NCI-H1092 (cell line): ENCODE measurements around the gene MYCN.
"Not testable (repeated sequence)": the region's sequence is repeated elsewhere in the genome, so short reads cannot be mapped to it uniquely, and the experiment has no call there.

ENCODE experiments used
- DNase-seq: peaks from one replicate; lab custom pipeline; 2025; lab: John Stamatoyannopoulos, UW

Gene MYCN

GRCh38 chr2:15907461-15908324 is 32.7 kb upstream of the MYCN start:
- DNase-seq, result no peak

DNA sequence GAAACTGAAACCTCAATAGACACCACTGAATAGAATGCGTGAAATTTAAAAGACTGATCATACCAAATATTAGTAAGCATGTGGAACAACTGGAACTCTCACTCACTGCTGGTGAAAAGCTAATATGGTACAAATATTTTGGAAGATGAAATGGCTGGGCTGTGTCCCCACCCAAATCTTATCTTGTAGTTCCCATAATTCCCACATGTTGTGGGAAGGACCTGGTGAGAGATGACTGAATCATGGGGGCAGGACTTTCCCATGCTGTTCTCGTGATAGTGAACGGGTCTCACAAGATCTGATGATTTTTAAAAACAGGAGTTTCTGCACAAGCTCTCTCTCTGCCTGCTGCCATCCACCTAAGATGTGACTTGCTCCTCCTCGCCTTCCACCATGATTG is 32.0 kb upstream of the MYCN start:
- DNase-seq, result no peak

- DNase-seq, result no peak
Measured at GRCh38 chr2:15909157-15909556, 31.2 kb upstream of the MYCN start.

DNA sequence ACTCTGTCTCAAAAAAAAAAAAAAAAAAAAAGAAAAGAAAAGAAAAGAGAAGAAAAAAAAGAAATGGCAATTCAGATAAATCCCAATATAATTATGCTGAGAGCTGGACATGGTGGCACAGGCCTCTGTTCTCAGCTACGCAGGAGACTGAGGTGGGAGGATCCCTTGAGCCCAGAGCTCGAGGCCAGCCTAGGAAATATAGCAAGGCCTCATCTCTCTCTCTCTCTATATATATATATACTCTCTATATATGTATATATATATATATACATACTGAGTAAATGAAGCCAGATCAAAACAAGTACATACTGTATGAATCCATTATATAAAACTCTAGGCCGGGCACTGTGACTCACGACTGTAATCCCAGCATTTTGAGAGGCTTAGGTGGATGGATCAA is 30.6 kb upstream of the MYCN start:
- no peak for DNase-seq

- DNase-seq, result not testable (repeated sequence)
Measured at GRCh38 chr2:15911270-15911669, 29.1 kb upstream of the MYCN start.

GRCh38 chr2:15911686-15912085 is 28.7 kb upstream of the MYCN start:
- DNase-seq, result no peak

GRCh38 chr2:15912203-15912602 is 28.1 kb upstream of the MYCN start:
- no peak for DNase-seq

GRCh38 chr2:15913146-15913545 is 27.2 kb upstream of the MYCN start:
- DNase-seq, result no peak

- peak; percentile 16 for DNase-seq
Measured at GRCh38 chr2:15914596-15915385, 25.6 kb upstream of the MYCN start.

GRCh38 chr2:15915546-15915945 is 24.8 kb upstream of the MYCN start:
- DNase-seq, result not testable (repeated sequence)

DNA sequence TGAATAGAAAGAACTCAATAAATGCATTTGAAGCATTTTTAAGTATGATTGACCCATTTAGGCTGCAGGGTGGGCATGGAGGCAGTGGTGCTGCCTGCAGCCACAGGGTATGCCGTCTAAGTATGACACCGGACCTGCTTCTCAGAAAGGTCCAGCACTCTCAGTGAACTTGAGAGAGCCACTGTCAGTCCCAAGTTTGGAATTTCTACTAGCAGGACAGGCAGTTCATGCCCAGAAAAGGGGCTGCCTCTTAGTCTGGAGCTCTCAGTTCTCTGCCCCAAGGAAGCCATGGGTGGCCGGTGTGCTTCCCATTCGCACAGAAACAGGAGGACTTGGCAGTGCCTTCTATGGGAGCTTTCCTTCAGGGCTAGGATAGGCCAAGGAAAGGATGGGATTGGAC is 24.0 kb upstream of the MYCN start:
- DNase-seq, result no peak

GRCh38 chr2:15918761-15919356 is 21.5 kb upstream of the MYCN start:
- DNase-seq, result no peak

DNA sequence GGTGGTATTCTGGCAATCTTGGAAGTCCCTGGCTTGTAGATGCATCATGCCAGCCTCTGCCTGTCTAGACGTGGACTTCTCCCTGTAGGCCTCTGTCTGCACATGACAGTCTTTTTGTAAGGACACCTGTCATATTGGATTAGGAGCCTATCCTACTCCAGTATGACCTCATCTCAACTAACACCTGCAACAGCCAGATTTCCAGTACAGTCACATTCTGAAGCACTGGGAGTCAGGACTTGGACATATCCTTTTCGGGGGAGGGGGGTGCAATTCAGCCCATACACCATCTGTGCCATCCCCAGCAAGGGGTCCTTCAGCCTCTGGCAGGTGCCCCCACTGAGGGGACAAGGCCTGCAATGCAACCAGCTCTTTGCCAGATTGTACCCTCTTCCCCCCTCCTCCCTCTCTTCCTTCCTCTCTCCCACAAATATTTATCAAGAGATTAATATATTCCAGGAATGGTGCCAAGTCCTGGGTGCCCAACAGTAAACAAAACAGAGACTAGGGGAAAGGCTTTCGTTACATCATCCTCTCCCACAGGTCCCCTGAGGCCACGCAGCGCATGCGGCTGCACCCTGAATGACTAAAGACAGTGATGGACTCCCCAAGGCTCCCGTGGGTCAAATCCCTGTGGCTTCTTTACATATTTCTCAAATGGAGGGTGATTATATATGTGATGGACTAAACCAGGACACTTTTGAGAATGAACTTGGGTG is 20.5 kb upstream of the MYCN start:
- no peak for DNase-seq

DNA sequence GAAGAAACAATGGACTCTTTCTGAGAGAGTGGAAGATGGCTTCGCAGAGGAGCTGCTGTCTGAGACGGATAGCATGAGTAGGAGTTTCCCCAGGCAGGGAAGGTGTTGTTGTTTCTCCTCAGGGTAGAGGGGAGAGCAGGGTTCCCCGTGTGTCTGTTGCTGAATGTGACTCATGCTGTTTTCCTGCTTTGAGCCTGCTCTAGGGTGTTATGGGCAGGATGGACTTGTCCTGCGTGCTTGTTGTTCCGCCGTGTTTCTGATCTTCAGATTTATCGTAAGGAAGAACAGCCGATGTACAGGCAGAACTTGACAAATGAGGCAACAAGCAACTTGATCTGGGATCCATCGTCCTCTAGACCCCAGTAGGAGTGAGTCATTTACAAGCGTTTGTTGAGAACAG is 19.7 kb upstream of the MYCN start:
- no peak for DNase-seq

- DNase-seq, result no peak
Measured at GRCh38 chr2:15923597-15923996, 16.8 kb upstream of the MYCN start.

- DNase-seq, result no peak
Measured at GRCh38 chr2:15925819-15926218, 14.5 kb upstream of the MYCN start.

DNA sequence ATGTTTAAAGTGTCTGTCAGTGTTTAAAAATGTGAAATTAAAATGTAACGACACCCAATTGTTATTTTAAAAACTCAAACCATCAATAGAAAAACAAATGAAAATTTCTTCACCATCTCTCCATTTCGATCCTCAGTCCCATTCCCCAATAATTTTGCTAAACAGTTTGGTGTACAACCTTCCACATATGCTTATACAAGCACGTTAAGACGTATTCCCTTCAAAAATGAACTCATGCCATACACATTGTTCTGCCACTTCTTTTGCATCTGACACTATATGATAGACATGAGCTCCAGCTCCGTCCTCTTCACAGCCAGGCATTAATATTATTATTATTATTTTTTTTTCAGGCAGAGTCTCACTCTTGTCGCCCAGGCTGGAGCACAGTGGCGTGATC is 14.1 kb upstream of the MYCN start:
- no peak for DNase-seq

DNA sequence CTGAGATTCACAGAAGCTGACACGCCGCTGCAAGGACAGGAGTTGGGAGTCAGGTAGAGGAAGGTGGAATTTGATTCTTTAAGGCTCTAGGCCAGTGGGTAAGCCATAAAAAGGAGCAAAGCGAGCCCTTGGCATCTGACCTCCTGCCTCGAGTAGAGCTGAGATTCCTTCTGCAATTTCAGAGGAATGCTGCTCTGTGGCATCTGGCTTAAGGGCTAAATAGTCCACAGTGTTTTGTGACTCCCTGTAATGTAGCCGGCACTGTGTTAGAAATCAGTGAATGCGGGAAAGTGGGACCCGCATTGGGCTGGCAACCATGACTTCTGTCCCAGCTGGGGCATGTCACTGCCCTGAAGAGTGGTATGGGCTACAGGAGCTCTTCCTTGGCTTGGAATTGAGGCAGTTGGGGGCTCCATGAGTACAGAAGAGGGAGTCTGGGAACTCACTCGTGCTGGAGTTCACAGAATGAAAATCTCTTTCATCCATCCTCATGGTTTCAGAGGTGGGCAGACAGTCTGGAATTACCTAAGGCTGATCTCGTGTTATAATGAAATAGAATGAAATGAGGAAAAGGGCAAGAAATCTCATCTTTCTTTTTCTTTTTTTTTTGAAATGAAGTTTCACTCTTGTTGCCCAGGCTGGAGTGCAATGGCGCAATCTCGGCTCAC is 12.7 kb upstream of the MYCN start:
- DNase-seq, result no peak

- DNase-seq, result not testable (repeated sequence)
Measured at GRCh38 chr2:15929008-15929407, 11.3 kb upstream of the MYCN start.

DNA sequence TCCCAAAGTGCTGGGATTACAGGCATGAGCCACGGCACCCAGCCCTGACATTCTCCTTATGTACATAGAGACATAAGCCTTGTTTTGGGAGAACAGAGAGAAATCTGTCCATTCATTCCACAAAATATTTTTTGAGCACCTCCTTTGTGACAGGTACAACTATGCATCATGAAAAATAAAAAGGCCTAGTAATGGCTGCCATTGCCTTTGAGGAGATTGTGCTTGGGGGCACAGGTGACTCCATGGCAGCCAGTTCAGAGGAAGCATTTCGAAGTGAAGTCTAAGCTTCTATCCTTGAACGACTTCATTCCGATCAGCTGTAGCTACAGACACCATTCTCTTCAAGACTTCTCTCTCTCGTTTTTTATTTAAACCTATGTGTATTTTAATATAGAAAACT is 10.5 kb upstream of the MYCN start:
- DNase-seq, result no peak

DNA sequence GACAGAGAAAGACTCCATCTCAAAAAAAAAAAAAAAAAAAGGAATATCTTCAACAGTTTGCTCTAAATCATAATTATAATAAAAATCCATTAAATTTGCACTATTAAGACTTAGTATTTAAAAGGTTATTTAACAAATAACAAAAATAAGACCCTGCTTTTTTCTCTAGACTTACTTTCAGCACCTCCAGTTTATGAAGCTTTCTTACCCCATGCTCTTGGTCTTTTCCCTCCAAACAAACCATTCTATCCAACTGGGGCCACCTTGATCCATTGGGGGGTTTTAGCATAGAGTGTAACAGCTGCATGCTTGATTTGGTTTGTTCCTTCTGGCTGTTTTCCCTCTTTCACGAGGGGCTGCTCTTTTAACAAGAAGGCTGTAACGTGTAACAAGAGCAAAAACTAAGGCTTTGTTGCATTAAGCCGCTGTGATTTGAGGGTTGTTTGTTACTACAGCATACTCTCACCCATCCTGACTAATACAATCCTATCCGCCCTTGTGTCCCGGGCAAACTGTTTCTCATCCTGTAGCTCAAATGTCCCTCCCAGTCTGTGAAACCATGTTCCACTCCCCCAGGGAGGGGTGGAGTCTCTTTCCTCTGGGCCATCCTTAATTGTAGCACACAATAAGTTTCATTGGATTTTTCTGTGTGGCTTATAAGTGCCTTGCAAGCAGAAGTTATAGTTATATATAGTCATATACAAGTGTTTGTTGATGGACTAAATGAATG is 9.6 kb upstream of the MYCN start:
- DNase-seq, result no peak
